Hematopoietic multipotent progenitor cell treated with erythropoietin and hydrocortisone succinate and interleukin-3 and kit ligand, for 15 days (in vitro differentiated cells): ENCODE results near the gene DVL1.
A peak's percentile ranks its signal among the peaks of the same experiment; 100 is the strongest.
"Not testable (repeated sequence)": the region's sequence is repeated elsewhere in the genome, so short reads cannot be mapped to it uniquely, and the experiment has no call there.

Experiments used
- DNase-seq: peaks from one replicate; pipeline ENCODE4 v3.0.0-alpha.2; 2015; ENCODE audit warnings: low spot score

Gene DVL1

GRCh38 chr1:1373815-1374588 is 24.8 kb upstream of the DVL1 start:
- no peak for DNase-seq

- no peak for DNase-seq
Measured at GRCh38 chr1:1373051-1373814, 24.0 kb upstream of the DVL1 start.

GRCh38 chr1:1371746-1372711 is 22.8 kb upstream of the DVL1 start:
- DNase-seq, result peak; percentile 73

- DNase-seq, result no peak
Measured at GRCh38 chr1:1371364-1371745, 22.1 kb upstream of the DVL1 start.

GRCh38 chr1:1370771-1371300 is 21.6 kb upstream of the DVL1 start:
- no peak for DNase-seq

- not testable (repeated sequence) for DNase-seq
Measured at GRCh38 chr1:1370094-1370493, 20.9 kb upstream of the DVL1 start.

GRCh38 chr1:1367315-1367714 is 18.1 kb upstream of the DVL1 start:
- DNase-seq, result no peak

GRCh38 chr1:1366699-1367066 is 17.5 kb upstream of the DVL1 start:
- no peak for DNase-seq

GRCh38 chr1:1365875-1366698 is 16.9 kb upstream of the DVL1 start:
- no peak for DNase-seq

- DNase-seq, result no peak
Measured at GRCh38 chr1:1364266-1364665, 15.0 kb upstream of the DVL1 start.

- DNase-seq, result no peak
Measured at GRCh38 chr1:1361982-1362423, 12.8 kb upstream of the DVL1 start.

- no peak for DNase-seq
Measured at GRCh38 chr1:1361233-1361981, 12.2 kb upstream of the DVL1 start.

GRCh38 chr1:1360506-1361169 is 11.4 kb upstream of the DVL1 start:
- no peak for DNase-seq

- DNase-seq, result no peak
Measured at GRCh38 chr1:1359664-1360468, 10.6 kb upstream of the DVL1 start.

- DNase-seq, result no peak
Measured at GRCh38 chr1:1359308-1359663, 10.1 kb upstream of the DVL1 start.

- no peak for DNase-seq
Measured at GRCh38 chr1:1358433-1359271, 9.4 kb upstream of the DVL1 start, which contains the start of gene MXRA8. Gene MXRA8, minus strand, starts transcription at chr1:1358555. Its CDS starts 51 bp downstream, at chr1:1358504.

GRCh38 chr1:1357871-1358432 is 8.7 kb upstream of the DVL1 start:
- DNase-seq, result no peak
